Left lung (tissue), 14 donors: Measurements from ENCODE around the gene FGF9. TPM values are rescaled to one million over a fixed set of nuclear protein-coding genes. Genes with fewer than 3 reads are reported as not detected.
A peak's percentile ranks its signal among the peaks of the same experiment; 100 is the strongest.

ENCODE experiments used
- ATAC-seq: fragments of 200-7000 bp; cut with Tn5 transposase; one replicate; pipeline ENCODE4 v1.9.1; 2020; ENCODE audit warnings: moderate library complexity
- DNase-seq, 4 donors: peaks; one replicate each; pipeline ENCODE4 v3.0.0-alpha.2; 2013 to 2020
- H3K27ac ChIP-seq, 2 donors: fragments of 200-600 bp; sonication (generic) in 1 of 2; one replicate each; pipeline versions ENCODE4 v1.5.0 to v1.8.0; 2020 to 2021
- H3K27me3 ChIP-seq, 2 donors: fragments of 200-600 bp; sonication (generic) in 1 of 2; one replicate each; pipeline versions ENCODE4 v1.5.0 to v1.8.0; 2020 to 2021
- H3K36me3 ChIP-seq, 2 donors: fragments of 200-600 bp; sonication (generic) in 1 of 2; one replicate each; pipeline versions ENCODE4 v1.5.0 to v1.8.0; 2020 to 2021
- H3K4me1 ChIP-seq, 2 donors: fragments of 200-600 bp; one replicate each; pipeline ENCODE4 v1.8.0; 2021
- H3K4me3 ChIP-seq, 2 donors: fragments of 200-600 bp; sonication (generic) in 1 of 2; one replicate each; pipeline versions ENCODE4 v1.5.0 to v1.8.0; 2020 to 2021; ENCODE audit warnings: mild to moderate bottlenecking in 1 of 2
- H3K9me3 ChIP-seq, 2 donors: fragments of 200-600 bp; sonication (generic) in 1 of 2; one replicate each; pipeline versions ENCODE4 v1.5.0 to v1.8.0; 2020 to 2021
- intact Hi-C, 2 donors: fragments of 100-400 bp; cut with DNase I; formaldehyde crosslinking; loops; one replicate each; pipeline versions ENCODE4 v1.11.2 to v1.14.2; 2022
- long read RNA-seq, 12 donors: library from polyadenylated mRNA in 2 of 12; unstranded in 2 of 12; transcript quantifications; one replicate each; pipeline ENCODE4 v2.0.0 and lab custom pipeline, GENCODE V29; 2019 to 2026
- polyA plus RNA-seq, 6 donors: library from polyadenylated mRNA; unstranded; fragments of 120-200 nt; gene quantifications; one replicate each; pipeline ENCODE4 v1.2.1, GENCODE V29; 2013; ENCODE audit not compliant: insufficient read length in 6 of 6
- total RNA-seq, 2 donors: library from RNA; stranded (reverse); fragmentation: NEBNext Ultra II Directional; extraction: Animal tissue kit (Norgen Biotek cat#: 25700); gene quantifications; one replicate each; pipeline ENCODE4 v1.2.1, GENCODE V29; 2021
- TF ChIP-seq, protein P1 (sequence below), 2 donors: fragments of 200-600 bp; sonication (generic) in 1 of 2; IDR thresholded peaks; one replicate each; pipeline versions ENCODE4 v1.5.0 to v1.8.0; 2021; ENCODE audit warnings: antibody characterized with exemption in 2 of 2
- donor health status: DM: no; HTN: yes; CAD: no.
- donor health status: DM: no; HTN: no; CAD: no.

The FGF9 gene
- total RNA-seq (1 to 10 TPM; 1.6 to 2.0 TPM), polyA plus RNA-seq (10 to 100 TPM; 18.5 to 35.3 (median 21.2) TPM)
- long read RNA-seq, donor 1, full-length matches to known transcripts: 3 of 3 reads
- long read RNA-seq, donor 1, partial matches to known transcripts: 0 of 3 reads
- long read RNA-seq, donor 1, other reads (novel, unspliced or antisense): 0 of 3 reads
- long read RNA-seq, donor 2, full-length matches to known transcripts: 9 of 9 reads
- long read RNA-seq, donor 2, partial matches to known transcripts: 0 of 9 reads
- long read RNA-seq, donor 2, other reads (novel, unspliced or antisense): 0 of 9 reads
- long read RNA-seq, donor 3, full-length matches to known transcripts: 4 of 4 reads
- long read RNA-seq, donor 3, partial matches to known transcripts: 0 of 4 reads
- long read RNA-seq, donor 3, other reads (novel, unspliced or antisense): 0 of 4 reads
- long read RNA-seq, donor 4, full-length matches to known transcripts: 1 of 1 reads
- long read RNA-seq, donor 4, partial matches to known transcripts: 0 of 1 reads
- long read RNA-seq, donor 4, other reads (novel, unspliced or antisense): 0 of 1 reads
- long read RNA-seq, donor 5, full-length matches to known transcripts: 3 of 3 reads
- long read RNA-seq, donor 5, partial matches to known transcripts: 0 of 3 reads
- long read RNA-seq, donor 5, other reads (novel, unspliced or antisense): 0 of 3 reads
- long read RNA-seq, donor 6, full-length matches to known transcripts: 1 of 1 reads
- long read RNA-seq, donor 6, partial matches to known transcripts: 0 of 1 reads
- long read RNA-seq, donor 6, other reads (novel, unspliced or antisense): 0 of 1 reads
- long read RNA-seq, donor 7, full-length matches to known transcripts: 9 of 9 reads
- long read RNA-seq, donor 7, partial matches to known transcripts: 0 of 9 reads
- long read RNA-seq, donor 7, other reads (novel, unspliced or antisense): 0 of 9 reads
- long read RNA-seq, donor 8, full-length matches to known transcripts: 3 of 3 reads
- long read RNA-seq, donor 8, partial matches to known transcripts: 0 of 3 reads
- long read RNA-seq, donor 8, other reads (novel, unspliced or antisense): 0 of 3 reads
- long read RNA-seq, donor 9: 0 reads
- long read RNA-seq, donor 10, full-length matches to known transcripts: 1 of 3 reads
- long read RNA-seq, donor 10, partial matches to known transcripts: 0 of 3 reads
- long read RNA-seq, donor 10, other reads (novel, unspliced or antisense): 2 of 3 reads
- long read RNA-seq, donor 11, full-length matches to known transcripts: 2 of 2 reads
- long read RNA-seq, donor 11, partial matches to known transcripts: 0 of 2 reads
- long read RNA-seq, donor 11, other reads (novel, unspliced or antisense): 0 of 2 reads
- long read RNA-seq, donor 12, full-length matches to known transcripts: 1 of 1 reads
- long read RNA-seq, donor 12, partial matches to known transcripts: 0 of 1 reads
- long read RNA-seq, donor 12, other reads (novel, unspliced or antisense): 0 of 1 reads

GRCh38 chr13:21670883-21671619, at the start of gene FGF9:
Gene FGF9 (plus strand): TSS chr13:21671073. CDS start chr13:21671913, 840 bp downstream.
- H3K4me1 ChIP-seq: peaks cover 26 to 68% of the 10 kb centered on the region in 2 donors
- H3K4me3 ChIP-seq: peak within 1 kb of the TSS; percentile 49 to 62
- intact Hi-C loops: no loop called here
- H3K27me3 ChIP-seq: peaks cover 47 to 98% of the 10 kb centered on the region in 2 donors
- ATAC-seq: peak; percentile 87
- no peaks in the 10 kb centered on the region for H3K9me3 ChIP-seq
- peak in 3 of 4 donors; percentile 77 to 94 (median 84) for DNase-seq
- H3K27ac ChIP-seq: peak within 1 kb of the TSS; percentile 39 to 41
- H3K36me3 ChIP-seq: no peaks in the 10 kb centered on the region
- TF ChIP-seq, protein P1, sequence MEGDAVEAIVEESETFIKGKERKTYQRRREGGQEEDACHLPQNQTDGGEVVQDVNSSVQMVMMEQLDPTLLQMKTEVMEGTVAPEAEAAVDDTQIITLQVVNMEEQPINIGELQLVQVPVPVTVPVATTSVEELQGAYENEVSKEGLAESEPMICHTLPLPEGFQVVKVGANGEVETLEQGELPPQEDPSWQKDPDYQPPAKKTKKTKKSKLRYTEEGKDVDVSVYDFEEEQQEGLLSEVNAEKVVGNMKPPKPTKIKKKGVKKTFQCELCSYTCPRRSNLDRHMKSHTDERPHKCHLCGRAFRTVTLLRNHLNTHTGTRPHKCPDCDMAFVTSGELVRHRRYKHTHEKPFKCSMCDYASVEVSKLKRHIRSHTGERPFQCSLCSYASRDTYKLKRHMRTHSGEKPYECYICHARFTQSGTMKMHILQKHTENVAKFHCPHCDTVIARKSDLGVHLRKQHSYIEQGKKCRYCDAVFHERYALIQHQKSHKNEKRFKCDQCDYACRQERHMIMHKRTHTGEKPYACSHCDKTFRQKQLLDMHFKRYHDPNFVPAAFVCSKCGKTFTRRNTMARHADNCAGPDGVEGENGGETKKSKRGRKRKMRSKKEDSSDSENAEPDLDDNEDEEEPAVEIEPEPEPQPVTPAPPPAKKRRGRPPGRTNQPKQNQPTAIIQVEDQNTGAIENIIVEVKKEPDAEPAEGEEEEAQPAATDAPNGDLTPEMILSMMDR (IDR thresholded peaks at IDR 0.05): no peak

GRCh38 chr13:21625366-21625765, 45.5 kb upstream of the FGF9 start:
- TF ChIP-seq, protein P1 (IDR thresholded peaks at IDR 0.05): peak in 1 of 2 donors; percentile 8
- peak; percentile 77 for ATAC-seq

GRCh38 chr13:21632196-21632595, 38.7 kb upstream of the FGF9 start:
- Histone ChIP-seq H3K27me3 (no peaks in the 10 kb centered on the region), H3K36me3 (no peaks in the 10 kb centered on the region), H3K27ac (no peak overlapping the region), H3K4me1 (no peaks in the 10 kb centered on the region), H3K4me3 (no peak overlapping the region), H3K9me3 (peaks cover 0 to 2% of the 10 kb centered on the region in 2 donors)
- intact Hi-C loops: no loop called here
- DNase-seq (no peak), ATAC-seq (no peak)
- TF ChIP-seq, protein P1 (IDR thresholded peaks at IDR 0.05): no peak

More at GRCh38 chr13:21625366-21625765, 45.5 kb upstream of the FGF9 start:
- no peaks in the 10 kb centered on the region for H3K36me3 ChIP-seq
- H3K4me1 ChIP-seq: no peaks in the 10 kb centered on the region
- H3K27me3 ChIP-seq: no peaks in the 10 kb centered on the region
- no peaks in the 10 kb centered on the region for H3K9me3 ChIP-seq
- intact Hi-C loops: no loop called here
- H3K4me3 ChIP-seq: no peak overlapping the region
- no peak overlapping the region for H3K27ac ChIP-seq
- DNase-seq: peak in 2 of 4 donors; percentile 13 to 47

- DNase-seq: no peak
- Histone ChIP-seq H3K36me3 (no peaks in the 10 kb centered on the region), H3K4me3 (no peak overlapping the region), H3K9me3 (peaks cover 0 to 2% of the 10 kb centered on the region in 2 donors), H3K4me1 (peaks cover 0 to 4% of the 10 kb centered on the region in 2 donors), H3K27me3 (no peaks in the 10 kb centered on the region), H3K27ac (no peak overlapping the region)
- TF ChIP-seq, protein P1 (IDR thresholded peaks at IDR 0.05): no peak
- ATAC-seq: no peak
- intact Hi-C loops: loop anchor here in 1 of 2 donors (5.0 kb wide), 1 partner anchor 641 kb away; no protein-coding TSS in a partner anchor
Observed at GRCh38 chr13:21636656-21637055, 34.2 kb upstream of the FGF9 start.
